Inferior parietal cortex (tissue), 1 donor: ENCODE data around the gene KLK11.
"Not testable (repeated sequence)": the region's sequence is repeated elsewhere in the genome, so short reads cannot be mapped to it uniquely, and the experiment has no call there.

Experiments used
- DNase-seq: peaks from one replicate; pipeline ENCODE4 v3.0.0-alpha.2; 2016; ENCODE audit errors: extremely low spot score

The KLK11 gene

GRCh38 chr19:51005248-51005647, 21.2 kb downstream of the KLK11 start:
- no peak for DNase-seq

DNA sequence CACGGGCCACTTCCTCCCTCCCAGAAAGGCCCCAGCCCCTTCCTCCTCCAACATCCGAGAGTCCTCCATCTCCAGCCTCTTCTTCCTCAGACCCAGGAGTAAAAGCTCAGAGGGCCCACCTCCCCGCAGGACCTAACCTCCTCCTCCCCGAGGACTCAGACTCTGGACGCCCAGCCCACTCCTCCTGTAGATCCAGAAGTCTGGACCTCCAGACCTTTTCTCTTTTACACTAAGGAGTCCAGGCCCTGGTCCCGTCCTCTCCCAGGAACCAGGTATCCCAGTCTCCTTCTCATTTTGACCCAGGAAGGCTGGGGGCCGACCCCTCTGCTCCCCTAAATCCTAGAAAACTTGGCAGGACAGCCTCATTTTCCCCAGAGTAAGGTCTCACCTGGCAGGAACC, 23.1 kb downstream of the KLK11 start:
- no peak for DNase-seq

GRCh38 chr19:51002542-51003311, 23.7 kb downstream of the KLK11 start:
- peak; percentile 57 for DNase-seq

DNA sequence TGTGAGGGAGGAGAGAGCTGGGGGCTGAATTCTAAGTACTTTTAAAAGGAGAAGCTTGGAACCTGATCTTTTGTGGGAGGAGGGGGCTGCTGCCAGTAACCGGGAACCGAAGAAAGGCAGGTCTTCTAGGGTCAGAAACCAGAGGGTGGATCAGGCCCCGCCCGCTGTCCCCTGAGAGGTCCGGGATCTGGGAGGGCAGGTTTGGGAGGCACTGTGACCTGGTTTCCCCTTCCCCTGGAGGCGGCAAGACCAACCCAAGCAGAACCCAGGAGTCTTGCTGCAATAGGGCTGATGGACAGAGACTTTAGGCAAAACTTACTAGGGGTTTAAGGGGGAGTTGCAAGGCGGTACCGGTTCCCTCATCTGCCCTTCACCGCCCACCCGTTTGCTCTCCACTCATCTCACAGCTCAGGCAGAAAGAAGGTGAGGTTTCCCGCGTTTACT, 24.3 kb downstream of the KLK11 start:
- DNase-seq = no peak

GRCh38 chr19:51001515-51001914, 24.9 kb downstream of the KLK11 start, which contains the start of gene KLK8:
TSS of gene KLK8 (minus strand) at chr19:51001604. CDS start at chr19:51001167, 437 bp downstream.
- DNase-seq = no peak

DNA sequence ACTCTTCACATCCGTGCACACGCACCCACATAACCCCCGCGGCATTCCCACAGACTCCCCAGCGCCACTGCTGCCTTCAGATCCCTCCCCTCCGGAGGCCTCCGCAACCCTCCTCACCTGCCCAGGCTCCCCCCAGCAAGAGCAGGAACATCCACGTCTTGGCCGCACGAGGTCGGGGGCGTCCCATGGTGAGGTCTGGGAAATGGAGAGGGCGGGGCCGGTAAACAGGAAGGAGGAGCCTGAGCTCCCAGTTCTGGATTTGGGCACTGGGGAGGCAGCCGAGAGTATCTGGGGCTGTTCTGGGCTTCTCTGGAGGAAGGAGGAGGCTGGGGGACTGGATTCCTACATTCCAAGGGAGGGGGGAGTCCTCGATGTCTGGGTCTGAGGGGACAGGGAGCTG, 25.4 kb downstream of the KLK11 start:
- DNase-seq = no peak

- DNase-seq = no peak
Measured at GRCh38 chr19:51000426-51000825, 26.0 kb downstream of the KLK11 start.

- DNase-seq = no peak
Measured at GRCh38 chr19:50998686-50999085, 27.7 kb downstream of the KLK11 start.

- DNase-seq = no peak
Measured at GRCh38 chr19:50998061-50998460, 28.4 kb downstream of the KLK11 start.

DNA sequence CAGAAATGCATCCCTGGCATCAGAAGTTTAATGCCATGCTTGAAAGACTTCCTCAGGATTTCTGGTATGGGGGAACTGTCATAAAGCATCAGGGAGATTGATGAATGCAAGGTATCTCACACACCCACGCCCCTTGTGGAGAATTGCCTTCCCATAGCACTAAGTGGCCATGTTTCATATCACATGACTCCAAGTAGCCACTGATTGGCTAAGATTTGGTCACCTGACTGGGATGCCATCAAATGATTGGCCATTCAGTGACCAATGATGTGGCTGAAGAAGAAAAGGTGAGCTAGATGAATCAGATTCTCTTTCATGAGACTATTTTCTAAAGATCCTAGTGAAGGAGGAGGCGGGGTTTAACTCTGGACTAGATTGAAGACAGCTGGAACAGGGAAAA, 32.3 kb downstream of the KLK11 start:
- no peak for DNase-seq

DNA sequence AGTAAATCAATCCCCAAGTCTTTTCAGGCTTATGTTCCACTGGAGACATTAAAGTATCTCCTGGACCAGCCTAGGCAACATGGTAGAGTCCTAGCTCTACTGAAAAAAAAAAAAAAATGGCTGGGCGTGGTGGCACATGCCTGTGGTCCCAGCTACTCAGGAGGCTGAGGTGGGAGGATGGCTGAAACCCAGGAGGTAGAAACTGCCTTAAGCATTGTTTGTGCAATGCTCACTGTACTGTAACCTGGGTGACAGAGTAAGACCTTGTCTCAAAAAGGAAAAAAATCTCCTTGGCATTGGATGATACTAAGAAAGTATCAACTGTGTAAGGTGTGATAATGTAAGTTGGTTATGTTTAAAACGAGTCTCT, 33.8 kb downstream of the KLK11 start:
- DNase-seq = no peak

DNA sequence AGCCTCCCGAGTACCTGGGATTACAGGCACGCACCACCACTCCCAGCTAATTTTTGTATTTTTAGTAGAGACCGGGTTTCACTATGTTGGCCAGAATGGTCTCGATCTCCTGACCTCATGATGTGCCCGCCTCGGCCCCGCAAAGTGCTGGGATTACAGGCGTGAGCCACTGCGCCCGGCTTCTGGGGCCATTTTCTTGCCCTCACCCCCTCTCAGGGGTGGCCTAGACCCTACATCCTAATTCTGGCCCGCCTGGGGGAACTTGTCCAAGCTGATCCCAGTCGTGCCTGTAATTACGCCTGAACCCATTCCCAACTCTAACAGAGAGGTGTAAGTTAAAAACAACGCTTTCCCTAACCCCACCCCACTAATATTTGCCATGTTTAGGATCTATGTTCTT, 42.0 kb downstream of the KLK11 start:
- DNase-seq = not testable (repeated sequence)

DNA sequence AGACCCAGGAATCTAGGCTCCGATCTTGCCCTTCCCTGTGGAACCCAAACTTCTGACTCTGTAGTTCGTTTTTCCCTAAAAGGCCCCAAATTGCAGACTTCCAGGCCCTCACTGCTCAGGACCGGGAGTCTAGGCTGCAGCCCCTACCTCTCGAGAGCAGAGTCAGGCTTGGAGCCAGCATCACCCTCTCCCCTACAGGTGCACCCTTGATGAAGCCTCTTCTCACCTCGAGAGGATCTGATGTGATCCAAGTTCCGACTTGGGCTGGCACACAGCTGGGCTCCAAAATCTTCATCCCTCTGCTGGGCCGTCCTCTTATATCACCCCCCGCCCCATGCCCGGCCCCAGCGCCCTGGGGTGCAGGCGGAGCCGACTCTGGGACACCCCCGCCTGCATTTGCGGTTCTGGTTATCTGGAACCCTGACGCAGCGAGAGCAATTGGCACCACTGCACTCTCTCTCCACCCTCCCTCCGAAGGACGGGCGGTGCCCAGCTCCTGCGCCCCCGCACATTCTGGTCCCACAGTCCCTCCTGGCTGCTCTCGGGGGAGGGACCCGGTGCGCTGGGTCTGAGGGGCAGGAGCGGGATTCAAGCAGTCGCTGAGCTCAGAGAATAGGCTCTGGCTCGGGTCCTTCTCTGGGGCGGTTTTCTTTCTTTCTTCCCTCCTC, 42.7 kb downstream of the KLK11 start, which contains the start of gene KLK7:
TSS of gene KLK7 (minus strand) at position 293 of the 668 bp plus-strand sequence. CDS start 1,518 bp downstream, outside the sequence.
- DNase-seq = no peak

- DNase-seq = no peak
Measured at GRCh38 chr19:50982186-50982585, 44.2 kb downstream of the KLK11 start.

- no peak for DNase-seq
Measured at GRCh38 chr19:50981587-50982146, 44.7 kb downstream of the KLK11 start.

DNA sequence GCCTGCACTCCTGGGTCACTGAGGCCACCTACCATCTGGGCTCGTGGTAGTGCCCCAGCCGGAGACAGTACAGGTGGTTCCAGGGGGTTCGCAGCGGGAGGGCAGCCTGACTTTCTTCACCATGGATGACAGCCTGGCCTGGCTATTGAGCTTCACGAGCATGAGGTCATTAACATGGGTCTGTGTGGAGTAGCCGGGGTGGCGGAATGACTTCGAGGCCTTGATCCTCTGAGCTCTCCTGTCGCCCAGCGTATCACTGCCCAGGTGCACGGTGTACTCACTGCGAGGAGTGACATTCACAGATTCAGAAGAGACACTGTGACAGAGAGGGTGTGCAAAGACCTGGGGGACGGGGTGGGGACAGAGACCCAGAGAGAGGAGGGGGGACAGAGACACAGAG, 46.2 kb downstream of the KLK11 start:
- no peak for DNase-seq

GRCh38 chr19:50979758-50980157, 46.7 kb downstream of the KLK11 start:
- no peak for DNase-seq

DNA sequence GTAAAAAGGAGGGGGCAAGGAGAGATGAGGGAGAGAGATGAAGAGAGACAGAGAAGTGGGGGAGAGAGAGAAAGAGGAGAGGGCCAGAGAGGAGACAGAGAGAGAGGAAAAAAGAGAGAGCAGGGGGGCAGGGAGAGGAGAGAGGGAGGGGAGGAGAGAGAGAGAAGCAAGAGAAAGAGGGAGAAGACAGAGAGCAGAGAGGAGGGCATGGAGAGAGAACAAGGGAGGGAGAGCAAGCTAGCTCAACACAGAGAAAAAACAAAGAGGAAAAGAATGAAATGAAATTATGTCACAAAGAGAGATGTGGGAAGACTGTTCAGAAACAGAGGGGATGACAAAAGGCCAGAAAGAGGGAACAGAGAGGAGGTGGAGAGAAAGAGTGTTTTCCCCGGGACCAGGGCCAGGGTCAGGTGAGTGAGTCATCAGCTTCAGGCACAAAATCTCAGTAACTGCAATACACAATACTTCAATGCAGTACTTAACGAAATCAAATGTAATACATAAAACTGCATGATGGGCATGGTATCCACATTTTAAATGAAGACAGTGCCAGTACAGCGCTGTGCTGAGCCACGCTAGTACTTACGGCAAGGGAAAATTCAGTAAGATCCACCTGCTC, 47.5 kb downstream of the KLK11 start:
- no peak for DNase-seq

DNA sequence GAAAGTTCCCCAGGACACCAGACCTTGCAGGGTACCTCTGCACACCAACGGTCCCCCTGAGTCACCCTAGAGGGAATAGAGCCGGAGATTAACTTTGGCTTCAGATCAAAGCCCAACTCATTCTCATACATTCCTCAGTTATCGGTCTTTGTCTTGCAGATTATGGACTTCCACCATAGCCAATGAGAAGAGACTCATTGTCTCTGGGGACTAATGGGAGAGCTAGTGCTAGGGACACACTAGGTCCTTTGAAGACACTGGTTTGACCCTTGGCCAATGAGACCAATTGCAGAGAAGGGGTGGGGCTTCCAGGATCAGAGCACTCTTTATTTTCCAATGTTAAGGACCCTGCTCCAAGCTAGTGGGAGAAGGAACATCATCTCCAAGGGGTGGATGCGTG, 48.8 kb downstream of the KLK11 start:
- DNase-seq = no peak

DNA sequence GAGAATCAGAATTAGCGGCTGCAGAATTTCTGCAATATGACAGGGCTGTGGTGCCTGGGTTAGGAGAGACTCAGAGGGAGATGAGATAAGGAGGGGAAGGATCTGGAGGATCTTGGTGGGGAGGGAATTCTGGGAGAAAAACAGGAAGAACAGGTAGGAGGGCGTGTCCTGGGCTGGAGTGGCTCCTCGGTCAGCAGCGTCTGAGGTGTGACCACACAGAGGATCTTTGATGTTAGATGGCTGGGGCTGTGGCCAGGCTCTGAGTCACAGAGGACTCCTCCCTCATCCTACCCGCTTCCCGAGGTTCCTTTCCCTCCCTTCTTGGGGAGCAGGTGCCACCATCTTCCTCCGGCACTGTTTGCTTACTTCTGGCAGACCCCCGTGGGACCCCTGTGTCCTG, 50.6 kb downstream of the KLK11 start:
- no peak for DNase-seq

DNA sequence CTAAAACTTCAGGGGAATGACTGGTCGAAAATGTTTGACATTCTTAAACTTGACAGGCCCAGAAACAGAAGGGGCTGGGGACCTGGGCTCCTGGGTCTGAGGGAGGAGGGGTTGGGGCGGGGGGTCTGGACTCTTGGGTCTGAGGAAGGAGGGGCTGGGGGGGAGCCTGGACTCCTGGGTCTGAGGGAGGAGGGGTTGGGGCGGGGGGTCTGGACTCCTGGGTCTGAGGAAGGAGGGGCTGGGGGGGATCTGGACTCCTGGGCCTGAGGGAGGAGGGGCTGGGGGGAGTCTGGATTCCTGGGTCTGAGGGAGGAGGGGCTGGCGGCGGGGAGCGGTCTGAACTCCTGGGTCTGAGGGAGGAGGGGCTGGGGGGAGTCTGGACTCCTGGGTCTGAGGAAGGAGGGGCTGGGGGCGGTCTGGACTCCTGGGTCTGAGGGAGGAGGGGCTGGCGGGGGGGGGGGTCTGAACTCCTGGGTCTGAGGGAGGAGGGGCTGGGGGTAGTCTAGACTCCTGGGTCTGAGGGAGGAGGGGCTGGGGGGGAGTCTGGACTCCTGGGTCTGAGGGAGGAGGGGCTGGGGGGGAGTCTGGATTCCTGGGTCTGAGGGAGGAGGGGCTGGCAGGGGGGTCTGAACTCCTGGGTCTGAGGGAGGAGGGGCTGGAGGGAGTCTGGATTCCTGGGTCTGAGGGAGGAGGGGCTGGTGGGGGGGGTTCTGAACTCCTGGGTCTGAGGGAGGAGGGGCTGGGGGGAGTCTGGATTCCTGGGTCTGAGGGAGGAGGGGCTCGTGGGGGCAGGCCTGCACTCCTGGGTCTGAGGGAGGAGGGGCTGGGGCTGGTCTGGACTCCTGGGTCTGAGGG, 51.5 kb downstream of the KLK11 start:
- no peak for DNase-seq
